ENCODE data around the gene SP5. TPM values are rescaled to one million over a fixed set of nuclear protein-coding genes. Genes with fewer than 3 reads are reported as not detected.

SP5 gene
- total RNA-seq, 1 experiment from 2014 or later = 10.1 TPM

Other genes with a start within 250 kb of the SP5 start
- gene ERICH2, start 55.0 kb downstream of the SP5 start, total RNA-seq (2014; rRNA removed; shearing (Covaris generic)) = 0.89 TPM in 1 of 2 replicates, not detected in the other
- 19.3 and 25.8 TPM in 2 replicates for gene GAD1, start 101.5 kb downstream of the SP5 start, total RNA-seq (2014; rRNA removed; shearing (Covaris generic))
- 49.1 and 65.3 TPM in 2 replicates for gene GORASP2, start 213.9 kb downstream of the SP5 start, total RNA-seq (2014; rRNA removed; shearing (Covaris generic))